ENCODE data around the gene LIPK.

- TF ChIP-seq CTCF (IDR thresholded peaks at IDR 0.05) (no peak), ZFX (IDR thresholded peaks at IDR 0.05; ENCODE audit: borderline replicate concordance) (no peak)
Observed at GRCh38 chr10:88705958-88706357, at the start of gene LIPK.
